Endothelial cell of hepatic sinusoid (primary cell): Measurements from ENCODE around the gene MAP2K2.
"Not testable (repeated sequence)": the region's sequence is repeated elsewhere in the genome, so short reads cannot be mapped to it uniquely, and the experiment has no call there.

ENCODE experiments used
- in situ Hi-C: cut with HindIII; loops from 2 replicates; pipeline ENCODE4 v1.10.0; 2017; ENCODE audit warnings: low sequenced_read_pairs

Gene MAP2K2

DNA sequence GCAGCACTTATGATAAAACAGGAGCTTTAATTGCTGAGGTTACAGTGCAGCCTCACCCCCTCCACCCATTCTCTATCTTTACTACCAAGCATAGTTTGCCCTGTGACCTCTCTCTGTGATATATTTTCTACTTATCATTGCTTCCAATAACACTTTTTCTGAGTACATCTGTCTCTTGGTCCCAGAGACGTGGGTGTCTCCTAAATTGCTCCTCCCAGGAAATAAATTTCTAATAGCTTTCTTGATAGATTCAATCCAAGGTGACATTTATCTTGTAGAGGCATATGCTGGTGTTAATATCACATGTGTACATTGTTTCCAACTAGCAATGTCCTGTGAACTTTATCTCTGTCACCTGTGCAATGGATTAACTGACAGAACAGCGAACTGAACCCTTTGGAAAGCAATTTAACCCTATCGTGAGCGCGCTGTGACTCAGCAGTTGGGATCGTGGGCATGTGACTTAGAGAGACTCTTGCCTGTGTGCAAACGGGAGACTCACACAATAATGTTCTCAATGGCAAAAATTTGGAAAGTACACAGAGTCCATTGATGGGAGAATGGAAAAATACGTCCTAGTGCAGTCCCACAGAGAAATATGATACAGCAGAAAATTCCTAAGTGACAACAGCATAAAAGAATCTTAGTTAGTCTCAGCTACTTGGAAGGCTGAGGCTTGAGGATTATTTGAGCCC, 7.0 kb upstream of the MAP2K2 start:
- in situ Hi-C loops: loop anchor here (5.0 kb wide), 2 partner anchors 56 to 69 kb away; no protein-coding TSS in a partner anchor

DNA sequence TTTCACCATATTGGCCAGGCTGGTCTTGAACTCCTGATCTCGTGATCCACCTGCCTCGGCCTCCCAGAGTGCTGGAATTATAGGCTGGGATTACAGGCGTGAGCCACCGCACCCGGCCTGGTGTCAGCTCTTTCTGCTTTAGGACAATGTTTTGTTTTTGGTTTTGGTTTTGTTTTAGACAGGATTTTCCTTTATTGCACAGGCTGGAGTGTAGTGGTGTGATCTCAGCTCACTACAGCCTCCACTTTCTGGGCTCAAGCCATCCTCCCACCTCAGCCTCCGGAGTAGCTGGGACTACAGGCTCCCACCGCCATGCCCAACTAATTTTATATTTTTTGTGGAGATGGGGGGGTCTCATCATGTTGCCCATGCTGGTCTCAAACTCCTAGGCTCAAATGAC, 5.1 kb upstream of the MAP2K2 start:
- in situ Hi-C loops: not testable (repeated sequence)

DNA sequence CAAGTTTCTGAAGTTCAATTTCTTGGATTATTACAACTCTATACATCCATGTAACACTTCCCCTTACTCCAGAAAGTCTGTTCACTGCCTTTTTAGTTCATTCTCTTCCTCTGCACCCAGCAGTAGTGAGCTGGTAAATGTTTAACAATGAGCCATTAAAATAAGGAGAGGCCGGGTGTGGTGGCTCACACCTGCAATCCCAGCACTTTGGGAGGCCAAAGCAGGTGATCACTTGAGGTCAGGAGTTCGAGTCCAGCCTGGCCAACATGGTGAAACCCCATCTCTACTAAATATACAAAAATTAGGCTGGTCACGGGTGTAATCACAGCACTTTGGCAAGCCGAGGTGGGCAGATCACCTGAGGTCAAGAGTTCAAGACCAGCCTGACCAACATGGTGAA, 3.4 kb upstream of the MAP2K2 start:
- in situ Hi-C loops: not testable (repeated sequence)

DNA sequence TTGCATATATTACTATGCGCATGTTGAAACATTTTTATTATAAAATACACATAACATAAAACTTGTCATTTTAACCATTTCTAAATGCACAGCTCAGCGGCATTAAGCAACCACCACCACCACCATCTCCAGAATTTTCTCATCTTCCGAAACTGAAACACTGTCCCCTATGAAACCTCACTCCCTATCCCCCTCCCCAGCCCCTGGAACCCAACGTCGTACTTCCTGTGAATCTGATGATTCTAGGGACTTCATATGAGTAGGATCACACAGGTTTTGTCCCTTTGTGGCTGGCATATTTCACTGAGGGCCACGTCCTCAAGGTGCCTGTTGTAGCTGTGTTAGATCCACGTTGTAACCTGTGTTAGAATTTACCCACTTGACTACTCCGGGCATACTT, 716 bp upstream of the MAP2K2 start:
- in situ Hi-C loops: no loop called here

DNA sequence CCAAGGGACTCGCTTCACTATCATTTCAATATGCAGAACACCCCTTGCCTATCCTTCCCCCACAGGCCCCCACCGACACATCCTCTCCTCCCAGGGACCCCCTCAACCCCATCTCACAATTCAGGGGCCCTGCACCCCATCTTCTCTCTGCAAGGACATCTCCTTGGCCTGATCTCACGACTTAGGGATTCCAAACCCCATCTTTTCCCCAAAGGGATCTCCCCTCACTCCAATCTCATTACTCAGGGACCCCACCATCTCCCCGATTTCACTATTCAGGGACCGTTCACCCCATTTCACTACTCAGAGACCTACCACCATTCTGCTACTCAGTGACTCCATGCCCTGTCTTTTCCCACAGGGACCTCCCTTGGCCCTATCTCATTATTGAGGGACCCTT, 1.4 kb downstream of the MAP2K2 start:
- in situ Hi-C loops: no loop called here

DNA sequence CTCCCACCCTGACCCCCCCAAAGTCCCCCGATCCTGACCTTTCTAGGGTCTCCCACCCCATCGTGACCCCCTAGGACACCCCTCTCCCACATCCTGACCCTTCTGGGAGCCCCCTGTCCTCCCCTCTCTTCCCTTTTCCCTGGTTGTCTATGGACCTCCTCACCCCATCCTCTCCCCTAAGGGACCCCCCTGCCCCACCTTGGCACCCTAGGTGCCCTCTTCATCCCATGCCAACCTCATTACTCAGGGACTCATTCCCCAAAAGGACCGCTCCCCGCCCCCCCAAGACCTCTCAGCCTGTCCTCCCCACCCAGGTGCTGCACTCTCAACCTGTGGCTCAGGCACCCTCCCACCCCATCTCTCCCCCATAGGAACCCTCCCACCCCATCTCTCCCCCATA, 2.1 kb downstream of the MAP2K2 start:
- in situ Hi-C loops: no loop called here

DNA sequence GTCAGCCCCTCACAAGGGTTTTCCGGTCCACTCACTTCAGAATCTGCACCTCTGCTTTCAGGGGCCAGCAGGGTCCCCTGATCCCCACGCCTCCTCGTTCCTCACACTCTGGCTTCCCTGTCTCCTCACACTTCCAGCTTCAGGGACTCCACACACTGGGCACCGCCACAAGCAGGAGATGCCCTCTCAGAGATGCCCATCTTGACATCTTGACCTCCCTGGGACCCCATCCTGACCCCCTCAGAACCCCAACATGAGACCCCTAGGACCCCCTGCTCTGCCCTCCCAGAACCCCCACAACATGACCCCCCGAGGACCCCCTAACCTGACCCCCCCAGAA, 2.7 kb downstream of the MAP2K2 start:
- in situ Hi-C loops: no loop called here

DNA sequence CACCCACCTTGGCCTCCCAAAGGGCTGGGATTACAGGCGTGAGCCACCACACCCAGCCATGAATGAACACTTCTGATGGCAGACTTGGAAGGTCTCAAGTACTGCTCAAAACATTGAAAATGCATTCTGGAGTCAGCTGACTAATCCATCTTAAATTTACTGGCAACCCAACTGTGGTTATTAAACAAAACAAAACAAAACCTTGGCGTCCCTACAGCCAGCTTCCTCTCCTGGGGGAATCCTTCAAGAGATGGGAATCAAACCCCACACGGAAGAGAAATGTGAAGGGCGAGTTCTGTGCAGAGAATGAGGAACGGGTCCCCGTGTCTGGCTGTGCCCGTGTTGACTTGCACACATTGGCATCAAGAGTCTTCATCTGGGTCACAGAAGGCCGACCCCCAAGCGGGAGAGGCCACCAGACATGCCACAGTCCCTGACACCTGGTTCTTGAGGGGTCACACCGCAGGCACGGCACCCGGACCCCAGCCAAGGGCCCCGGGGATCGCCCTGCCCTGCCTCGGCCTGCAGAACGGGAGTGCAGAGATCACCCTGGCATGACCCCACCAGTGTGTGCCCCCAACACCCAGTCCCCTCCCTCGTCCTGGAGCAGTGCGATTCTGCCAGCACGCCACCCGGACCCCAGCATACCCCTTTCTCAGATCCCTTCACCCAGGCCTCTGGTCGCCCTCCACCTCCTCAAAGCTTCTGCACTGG, 3.2 kb downstream of the MAP2K2 start:
- in situ Hi-C loops: no loop called here

DNA sequence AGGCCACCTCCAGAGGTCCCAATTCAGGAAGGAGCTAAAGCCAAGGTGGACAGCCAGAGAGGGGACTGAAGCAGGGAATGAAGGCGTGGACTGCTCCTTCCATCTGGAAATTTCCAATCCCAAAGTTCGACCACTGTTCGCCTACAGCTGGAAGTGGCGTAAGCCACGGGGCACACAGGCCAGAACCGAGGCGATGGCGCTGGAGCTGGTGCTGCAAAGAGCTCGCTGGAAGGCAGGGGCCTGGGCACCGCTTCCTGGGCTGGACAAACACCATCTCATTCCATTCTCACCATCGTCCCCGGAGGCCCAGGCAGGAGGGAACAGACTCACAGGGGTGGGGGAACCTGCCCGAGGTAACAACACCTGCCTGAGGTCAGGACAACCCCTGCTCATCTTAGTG, 4.2 kb downstream of the MAP2K2 start:
- in situ Hi-C loops: no loop called here

DNA sequence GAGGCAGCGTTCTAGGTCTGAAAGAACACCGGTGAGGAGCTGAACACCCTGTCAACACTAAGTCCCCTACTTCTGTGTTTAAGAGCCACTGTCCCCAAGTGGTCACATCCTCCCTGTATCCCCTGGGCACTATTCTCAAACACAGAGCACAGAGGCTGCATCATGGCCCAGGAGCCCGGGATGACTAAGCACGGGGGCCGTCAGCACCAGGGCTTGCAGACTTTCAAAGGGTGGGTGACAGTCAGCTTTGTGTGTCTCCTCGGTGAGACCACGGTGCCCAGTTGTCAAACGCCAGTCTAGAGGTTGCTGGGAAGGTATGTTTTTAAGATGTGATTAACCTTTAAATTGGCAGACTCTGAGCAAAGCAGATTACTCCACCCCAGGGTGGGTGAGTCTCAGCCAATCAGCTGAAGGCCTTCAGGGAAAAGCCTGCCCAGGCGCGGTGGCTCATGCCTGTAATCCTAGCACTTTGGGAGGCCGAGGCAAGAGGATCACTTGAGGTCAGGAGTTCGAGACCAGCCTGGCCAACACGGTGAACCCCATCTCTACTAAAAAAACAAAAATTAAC, 8.0 kb downstream of the MAP2K2 start:
- in situ Hi-C loops: no loop called here

DNA sequence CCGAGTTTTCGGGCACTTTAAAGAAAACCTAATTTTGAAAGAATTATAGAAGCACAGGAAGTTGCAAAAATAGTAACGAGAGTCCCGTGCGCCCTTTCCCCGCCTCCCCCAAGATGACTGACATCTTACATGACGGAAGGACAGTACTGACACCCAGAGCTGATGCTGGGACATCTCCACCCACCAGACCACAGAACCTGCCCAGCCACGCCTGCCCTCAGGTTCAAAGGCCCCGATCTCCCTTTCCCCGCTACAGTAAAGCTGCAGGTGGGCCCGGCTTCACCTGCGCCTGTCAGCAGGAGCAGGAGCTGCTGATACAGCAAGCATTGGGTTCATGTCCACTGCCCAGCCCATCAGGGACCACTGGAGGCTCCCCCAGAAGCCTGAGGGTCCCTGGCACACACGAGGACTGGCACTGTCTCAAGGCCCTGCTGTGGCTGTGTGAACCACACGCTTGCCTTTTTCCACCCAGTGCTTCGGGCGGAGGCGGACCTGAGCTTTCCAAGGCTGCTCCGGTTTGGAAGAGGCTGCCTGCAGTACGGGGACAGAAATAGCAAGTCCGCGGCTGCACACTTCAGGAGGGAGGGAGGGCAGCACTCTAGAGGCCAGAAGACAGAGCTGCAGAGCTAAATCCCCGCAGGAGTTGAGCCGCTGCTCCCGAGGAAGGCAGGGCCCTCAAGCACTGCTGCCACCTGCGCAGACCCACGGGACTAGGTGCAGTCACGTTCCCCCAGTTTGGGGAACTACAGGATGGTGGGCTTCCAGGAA, 8.7 kb downstream of the MAP2K2 start:
- in situ Hi-C loops: no loop called here

DNA sequence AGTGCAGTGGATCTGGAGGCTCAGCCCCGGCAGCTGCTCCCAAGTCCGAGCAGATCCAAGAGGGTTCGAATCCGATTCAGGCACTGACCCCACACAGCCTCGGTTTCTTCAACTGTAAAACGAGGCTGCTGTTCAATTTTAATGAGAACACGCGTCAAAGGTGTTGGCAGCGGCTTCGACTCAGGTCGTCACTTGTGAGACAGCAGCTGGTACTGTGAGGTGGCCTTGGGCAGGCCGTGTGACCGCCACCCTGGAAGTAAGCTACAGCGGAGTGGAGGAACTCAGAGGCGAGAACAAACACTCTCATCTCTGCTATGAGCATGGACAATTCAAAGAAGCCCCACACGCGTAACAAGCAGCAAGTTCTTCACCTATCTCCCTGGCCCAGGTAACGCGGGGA, 9.7 kb downstream of the MAP2K2 start:
- in situ Hi-C loops: no loop called here

DNA sequence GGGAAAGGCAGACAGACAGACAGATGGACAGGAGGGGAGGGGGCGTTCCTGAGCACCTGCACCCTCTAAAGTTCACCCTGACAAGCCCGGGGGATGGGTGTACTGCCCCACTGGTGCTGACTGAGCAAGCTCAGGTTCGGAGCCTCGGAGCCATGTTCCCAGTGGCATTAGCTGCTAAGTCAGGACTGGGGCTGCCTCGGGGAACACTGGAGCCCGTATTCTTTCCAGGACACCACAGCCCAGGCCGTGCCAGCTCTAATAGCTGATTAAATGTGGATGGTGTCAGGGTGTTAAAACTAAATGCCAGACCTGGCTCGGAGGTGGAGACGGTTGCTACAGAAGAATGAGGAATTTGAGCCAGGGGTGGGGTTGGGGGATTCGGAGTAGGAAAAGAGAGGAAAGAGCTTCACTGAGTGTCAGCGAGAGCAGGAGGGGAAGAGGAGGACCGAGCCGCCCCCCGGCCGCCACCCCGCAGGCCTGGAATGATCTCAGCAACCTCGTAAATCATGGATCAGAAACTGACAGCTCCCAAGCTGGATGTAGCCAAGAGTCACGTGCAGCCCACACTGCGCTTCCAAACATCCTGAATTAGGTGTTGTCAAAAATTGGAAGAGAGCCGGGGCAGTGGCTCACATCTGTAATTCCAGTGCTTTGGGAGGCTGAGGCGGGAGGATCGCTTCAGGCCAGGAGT, 10.4 kb downstream of the MAP2K2 start:
- in situ Hi-C loops: no loop called here

DNA sequence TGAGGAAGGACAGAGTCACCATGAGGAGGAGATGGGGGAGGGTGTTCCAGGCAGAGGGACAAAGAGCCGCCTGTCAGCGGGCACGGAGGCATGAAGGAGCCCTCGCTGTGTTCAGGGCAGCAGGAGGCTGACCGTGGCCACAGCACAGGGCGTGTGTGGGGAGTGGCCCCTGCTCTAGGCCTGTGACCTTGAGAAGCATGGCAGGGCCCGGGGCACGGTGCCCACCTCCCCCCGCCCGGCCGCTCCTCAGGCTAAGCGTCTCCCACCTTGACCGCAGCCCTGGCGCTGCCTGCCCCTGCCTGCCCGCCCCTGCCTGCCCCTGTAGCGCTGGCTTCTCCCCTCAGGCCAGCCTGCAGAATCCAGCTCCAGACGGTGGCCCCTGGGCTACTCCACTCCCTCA, 11.6 kb downstream of the MAP2K2 start:
- in situ Hi-C loops: no loop called here

DNA sequence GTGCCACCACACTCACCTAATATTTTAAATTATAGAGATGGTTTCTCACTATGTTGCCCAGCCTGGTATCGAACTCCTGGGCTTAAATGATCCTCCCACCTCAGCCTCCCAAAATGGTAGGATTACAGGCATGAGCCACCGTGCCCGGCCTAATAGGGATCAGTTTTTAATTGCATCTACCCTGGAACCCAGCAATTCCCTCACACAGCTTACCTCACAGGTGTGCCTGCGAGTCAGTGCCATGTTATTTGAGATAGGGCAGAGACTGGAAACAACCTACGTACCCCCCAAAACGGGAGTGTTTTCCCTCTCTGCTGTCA, 14.3 kb downstream of the MAP2K2 start:
- in situ Hi-C loops: no loop called here

DNA sequence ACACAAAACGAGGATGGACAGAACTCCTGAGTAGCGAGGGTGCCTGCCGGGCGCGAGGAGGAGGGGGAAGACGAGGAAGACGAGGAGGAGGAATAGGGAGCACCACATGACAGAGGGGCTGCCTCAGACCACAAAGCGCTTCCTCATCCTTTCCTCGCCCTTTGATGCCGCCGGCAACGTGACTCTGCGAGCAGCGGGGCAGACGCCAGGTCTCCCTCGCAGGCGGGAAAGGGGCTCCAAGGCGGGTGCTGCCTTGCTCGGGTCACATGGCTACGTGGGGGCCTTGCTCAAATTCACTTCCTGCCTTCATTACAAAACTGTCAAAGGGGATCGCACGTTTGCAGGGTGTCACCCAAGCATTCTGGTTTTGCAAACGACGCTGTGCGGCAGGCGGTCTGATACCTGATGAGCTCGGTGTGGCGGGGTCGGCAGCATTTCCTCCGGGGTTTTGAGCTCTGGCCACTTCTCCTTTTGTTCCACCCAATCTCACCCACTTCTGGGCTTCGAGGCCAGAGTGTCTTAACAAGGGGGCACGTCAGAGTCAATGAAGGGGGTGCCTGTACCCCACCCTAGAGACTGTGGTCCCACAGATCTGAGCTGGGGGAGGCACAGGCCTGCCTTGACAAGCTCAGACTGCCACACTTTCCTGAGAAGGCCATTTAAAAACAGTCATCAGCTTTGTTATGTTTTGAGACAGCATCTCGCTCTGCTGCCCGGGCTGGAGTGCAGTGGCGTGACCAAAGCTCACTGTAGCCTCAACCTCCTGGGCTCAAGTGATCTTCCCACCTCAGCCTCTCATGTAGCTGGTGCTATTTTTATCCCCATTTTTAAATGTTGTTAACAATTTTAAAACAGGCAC, 14.9 kb downstream of the MAP2K2 start:
- in situ Hi-C loops: no loop called here

DNA sequence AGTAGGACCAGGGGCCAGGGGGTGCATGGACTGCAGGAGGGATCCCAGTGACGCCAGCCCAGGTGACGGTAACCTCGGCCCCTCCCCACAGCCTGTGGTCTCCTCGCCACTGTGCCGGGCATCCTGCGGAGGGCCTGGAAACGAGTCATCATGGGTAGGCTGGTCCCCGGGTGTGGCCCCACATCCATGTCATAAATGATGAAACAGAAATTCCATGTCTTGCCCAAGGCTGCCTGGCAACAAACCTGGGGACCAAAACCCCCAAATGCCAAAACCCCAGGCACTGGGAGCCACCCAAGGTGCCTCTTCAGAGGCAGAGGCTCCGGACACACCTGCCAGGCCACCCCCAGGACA, 20.9 kb downstream of the MAP2K2 start:
- in situ Hi-C loops: no loop called here

DNA sequence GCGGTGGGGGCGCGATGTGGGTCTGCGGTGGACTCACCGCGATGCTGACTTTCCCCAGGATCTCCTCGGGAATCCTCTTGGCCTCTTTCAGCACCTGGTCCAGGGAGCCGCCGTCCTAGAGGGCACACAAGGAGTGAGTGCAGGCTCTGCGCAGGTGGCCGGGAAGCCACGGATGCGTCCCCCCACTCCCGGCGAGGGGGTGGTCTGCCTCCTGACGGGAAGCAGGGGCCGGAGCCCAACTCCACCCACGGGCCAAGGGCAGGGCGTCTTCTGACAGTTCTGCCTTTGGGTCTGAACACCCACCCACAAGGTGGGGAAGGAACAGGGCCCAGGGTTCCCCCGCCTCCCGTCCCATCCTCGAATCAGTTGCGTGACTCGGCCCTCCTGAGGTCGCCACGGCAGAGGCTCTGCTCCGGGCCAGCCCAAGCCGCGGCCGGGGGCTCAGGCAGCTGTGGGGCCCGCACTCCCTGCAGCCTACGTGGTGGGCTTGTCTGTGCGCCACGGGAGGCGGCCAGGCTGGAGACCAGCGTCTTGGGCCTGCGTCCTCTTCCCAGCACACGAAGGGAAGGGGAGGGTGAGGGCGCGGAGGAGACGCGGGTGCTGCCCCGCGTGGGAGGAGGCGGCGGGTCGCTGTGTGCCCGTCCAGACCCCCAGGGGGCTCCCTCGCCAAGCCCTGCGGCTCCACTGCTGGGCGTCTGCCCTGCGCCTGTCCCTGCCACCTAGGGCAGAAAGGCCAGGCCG, 21.4 kb downstream of the MAP2K2 start:
- in situ Hi-C loops: no loop called here

DNA sequence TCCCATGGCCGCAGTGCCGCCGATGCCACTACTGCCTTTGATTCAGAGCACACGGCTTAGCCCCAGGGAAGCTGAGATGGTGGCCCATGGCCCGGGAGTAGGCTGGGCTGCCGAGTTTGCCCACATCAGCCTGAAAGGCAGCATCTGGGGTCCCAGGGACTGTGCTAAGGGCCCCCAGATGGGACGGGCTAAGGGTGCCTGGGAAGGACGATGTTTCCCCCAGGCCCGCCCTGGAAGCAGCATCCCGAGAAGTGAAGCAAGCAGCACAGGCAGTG, 22.5 kb downstream of the MAP2K2 start:
- in situ Hi-C loops: no loop called here
